IMR-90 (cell line): ENCODE results near the gene TCF19. TPM values are rescaled to one million over a fixed set of nuclear protein-coding genes. Genes with fewer than 3 reads are reported as not detected.

ENCODE experiments used
- ATAC-seq: fragments of 200-7000 bp; cut with Tn5 transposase; 2 replicates; pipeline ENCODE4 v1.9.1; 2020; ENCODE audit warnings: low read depth, mild to moderate bottlenecking, moderate library complexity
- BruUV-seq: library from RNA; stranded (reverse); fragments of 400-500 nt; replicated peaks from 2 replicates; lab custom pipeline; 2021; lab: Mats Ljungman, UMichigan
- CTCF ChIA-PET: fragments of 300-600 bp; formaldehyde crosslinking; extraction: SDS; loops from one replicate; lab custom pipeline; 2021; ENCODE audit warnings: antibody characterized with exemption; lab: Yijun Ruan, JAX
- POLR2A ChIA-PET: fragments of 300-600 bp; sonication (Branson Sonifier 250); formaldehyde crosslinking; loops from one replicate; lab custom pipeline; 2022; ENCODE audit warnings: antibody characterized with exemption; ENCODE audit not compliant: unreplicated experiment; lab: Charles Lee
- DNase-seq: peaks from one replicate; pipeline ENCODE4 v3.0.0; 2013
- H2AFZ ChIP-seq: replicated peaks from 2 replicates; pipeline ENCODE3; 2013; ENCODE audit warnings: low read length, mild to moderate bottlenecking; ENCODE audit not compliant: poor library complexity
- H2AK5ac ChIP-seq: 2 replicates; pipeline ENCODE4 v1.6.1; 2013; ENCODE audit warnings: low read depth, low read length, inconsistent platforms
- H2AK9ac ChIP-seq: replicated peaks from 2 replicates; pipeline ENCODE3; 2013; ENCODE audit warnings: mild to moderate bottlenecking, low read depth, low read length, moderate library complexity; ENCODE audit not compliant: poor library complexity
- H2BK120ac ChIP-seq: 2 replicates; pipeline ENCODE4 v1.6.1; 2013; ENCODE audit warnings: low read depth, low read length, inconsistent platforms
- H2BK15ac ChIP-seq: 3 replicates; pipeline ENCODE4 v1.6.1; 2013; ENCODE audit warnings: low read depth, low read length, inconsistent platforms
- H2BK20ac ChIP-seq: 2 replicates; pipeline ENCODE4 v1.6.1; 2013; ENCODE audit warnings: low read depth, mild to moderate bottlenecking, inconsistent platforms, low read length, moderate library complexity
- H2BK5ac ChIP-seq: 2 replicates; pipeline ENCODE4 v1.6.1; 2013; ENCODE audit warnings: mild to moderate bottlenecking, low read depth, low read length, inconsistent platforms; ENCODE audit not compliant: poor library complexity, severe bottlenecking
- H3K14ac ChIP-seq: replicated peaks from 2 replicates; pipeline ENCODE4 v1.6.1; 2013; ENCODE audit warnings: low read depth, low read length, inconsistent platforms
- H3K18ac ChIP-seq: 2 replicates; pipeline ENCODE4 v1.6.1; 2013; ENCODE audit warnings: low read depth, low read length, control low read depth
- H3K23ac ChIP-seq: 2 replicates; pipeline ENCODE4 v1.6.1; 2013; ENCODE audit warnings: low read depth, low read length, inconsistent platforms
- H3K27ac ChIP-seq: 2 replicates; pipeline ENCODE4 v1.5.1; 2013; ENCODE audit warnings: mild to moderate bottlenecking, control low read depth, low read length; ENCODE audit not compliant: insufficient read depth
- H3K27me3 ChIP-seq: 2 replicates; pipeline ENCODE4 v1.6.1; 2013; ENCODE audit warnings: low read length; ENCODE audit not compliant: control insufficient read depth, insufficient read depth
- H3K36me3 ChIP-seq: 2 replicates; pipeline ENCODE4 v1.6.1; 2013; ENCODE audit warnings: low read length, mixed read lengths; ENCODE audit not compliant: control insufficient read depth, insufficient read depth
- H3K4ac ChIP-seq: 2 replicates; pipeline ENCODE4 v1.6.1; 2013; ENCODE audit warnings: low read depth, low read length, inconsistent platforms
- H3K4me1 ChIP-seq: 2 replicates; pipeline ENCODE4 v1.6.1; 2013; ENCODE audit warnings: low read length, mixed read lengths; ENCODE audit not compliant: control insufficient read depth, insufficient read depth
- H3K4me2 ChIP-seq: 2 replicates; pipeline ENCODE4 v1.6.1; 2013; ENCODE audit warnings: low read depth, mild to moderate bottlenecking, control low read depth, low read length, moderate library complexity
- H3K4me3 ChIP-seq: 2 replicates; pipeline ENCODE4 v1.5.1; 2013; ENCODE audit warnings: low read depth, mild to moderate bottlenecking, control low read depth, low read length, moderate library complexity; ENCODE audit not compliant: insufficient read depth
- H3K56ac ChIP-seq: 2 replicates; pipeline ENCODE4 v1.6.1; 2013; ENCODE audit warnings: low read length, inconsistent platforms; ENCODE audit not compliant: insufficient read depth; ENCODE audit errors: extremely low read depth
- H3K79me1 ChIP-seq, 2 experiments: 2 replicates each; pipeline ENCODE4 v1.6.1; 2013; ENCODE audit warnings: low read length in 2 of 2, inconsistent platforms in 1 of 2, low read depth in 1 of 2
- H3K9ac ChIP-seq: 2 replicates; pipeline ENCODE4 v1.6.1; 2013; ENCODE audit warnings: low read depth, low read length, control low read depth
- H3K9me1 ChIP-seq: 2 replicates; pipeline ENCODE4 v1.6.1; 2013; ENCODE audit warnings: low read length, inconsistent platforms; ENCODE audit not compliant: insufficient read depth
- H3K9me3 ChIP-seq: 2 replicates; pipeline ENCODE4 v1.6.1; 2013; ENCODE audit warnings: low read length; ENCODE audit not compliant: control insufficient read depth, insufficient read depth
- H4K20me1 ChIP-seq: 2 replicates; pipeline ENCODE4 v1.6.1; 2013; ENCODE audit warnings: low read length, inconsistent platforms; ENCODE audit not compliant: insufficient read depth
- H4K5ac ChIP-seq: 2 replicates; pipeline ENCODE4 v1.6.1; 2013; ENCODE audit warnings: mild to moderate bottlenecking, low read depth, low read length, control low read depth
- H4K8ac ChIP-seq, 2 experiments: 2 replicates each; pipeline ENCODE4 v1.6.1; 2013; ENCODE audit warnings: low read depth in 2 of 2, low read length in 2 of 2, control low read depth in 1 of 2, inconsistent platforms in 1 of 2
- H4K91ac ChIP-seq: 2 replicates; pipeline ENCODE4 v1.6.1; 2013; ENCODE audit warnings: low read depth, low read length, inconsistent platforms; ENCODE audit not compliant: insufficient read depth
- BHLHE40 ChIP-seq: fragments of 150-350 bp; IDR thresholded peaks from 2 replicates; pipeline ENCODE4 v1.6.1; 2016; ENCODE audit warnings: mild to moderate bottlenecking, low read depth, low read length
- CEBPB ChIP-seq: IDR thresholded peaks from 2 replicates; pipeline ENCODE4 v1.6.1; 2012; ENCODE audit warnings: low read depth, low read length, improper control_type of control experiment
- CHD1 ChIP-seq: IDR thresholded peaks from 2 replicates; pipeline ENCODE4 v1.6.1; 2012; ENCODE audit warnings: low read depth, low read length, improper control_type of control experiment
- CTCF ChIP-seq: conservative IDR thresholded peaks from 2 replicates; pipeline ENCODE4 v1.5.1; 2012; ENCODE audit warnings: mild to moderate bottlenecking, low read depth, low read length, improper control_type of control experiment
- ELK1 ChIP-seq: fragments of 150-350 bp; IDR thresholded peaks from 2 replicates; pipeline ENCODE4 v1.6.1; 2016; ENCODE audit warnings: low read depth, mild to moderate bottlenecking, low read length, moderate library complexity, borderline replicate concordance
- FOS ChIP-seq: fragments of 150-350 bp; IDR thresholded peaks from 2 replicates; pipeline ENCODE4 v1.6.1; 2016; ENCODE audit warnings: low read depth, low read length
- MAFK ChIP-seq: IDR thresholded peaks from 2 replicates; pipeline ENCODE4 v1.6.1; 2012; ENCODE audit warnings: low read depth, low read length, improper control_type of control experiment
- MAZ ChIP-seq: IDR thresholded peaks from 2 replicates; pipeline ENCODE4 v1.6.1; 2012; ENCODE audit warnings: low read depth, mild to moderate bottlenecking, low read length, improper control_type of control experiment, moderate library complexity, borderline replicate concordance
- MXI1 ChIP-seq: IDR thresholded peaks from 2 replicates; pipeline ENCODE4 v1.6.1; 2012; ENCODE audit warnings: low read depth, mild to moderate bottlenecking, low read length, moderate library complexity, borderline replicate concordance
- NFE2L2 ChIP-seq: fragments of 150-350 bp; IDR thresholded peaks from 2 replicates; pipeline ENCODE4 v1.6.1; 2016; ENCODE audit warnings: low read depth, mild to moderate bottlenecking, low read length
- POLR2A ChIP-seq: IDR thresholded peaks from 2 replicates; pipeline ENCODE4 v1.6.1; 2012; ENCODE audit warnings: mild to moderate bottlenecking, low read depth, low read length
- RAD21 ChIP-seq: IDR thresholded peaks from 2 replicates; pipeline ENCODE4 v1.6.1; 2012; ENCODE audit warnings: low read length, improper control_type of control experiment
- RCOR1 ChIP-seq: IDR thresholded peaks from 2 replicates; pipeline ENCODE4 v1.6.1; 2012; ENCODE audit warnings: mild to moderate bottlenecking, low read length, improper control_type of control experiment; ENCODE audit not compliant: insufficient replicate concordance
- RFX5 ChIP-seq: IDR thresholded peaks from 2 replicates; pipeline ENCODE4 v1.8.0; 2012; ENCODE audit warnings: low read depth, mild to moderate bottlenecking, low read length, moderate library complexity
- SMC3 ChIP-seq: fragments of 150-350 bp; IDR thresholded peaks from 2 replicates; pipeline ENCODE4 v1.6.1; 2016; ENCODE audit warnings: low read depth, mild to moderate bottlenecking, antibody characterized with exemption, low read length, moderate library complexity
- USF2 ChIP-seq: fragments of 150-350 bp; IDR thresholded peaks from 2 replicates; pipeline ENCODE4 v1.6.1; 2017; ENCODE audit warnings: mild to moderate bottlenecking, antibody characterized with exemption, low read length, low read depth
- WGBS, 2 experiments: methylation state at CpG; one replicate each; pipeline versions ENCODE4 v1.1.5 to v1.1.7; 2013; ENCODE audit warnings: missing lambda C conversion rate in 2 of 2; ENCODE audit not compliant: insufficient read length in 1 of 2; ENCODE audit errors: extremely low coverage in 2 of 2; 5-methylcytosine and 5-hydroxymethylcytosine counted together
- dilution Hi-C: fragments of 300-500 bp; cut with HindIII; formaldehyde crosslinking; loops from one replicate; pipeline ENCODE4 v1.14.3; 2018; ENCODE audit warnings: low sequenced_read_pairs; ENCODE audit not compliant: unreplicated experiment
- in situ Hi-C: fragments of 300-500 bp; cut with MboI; formaldehyde crosslinking; loops from 3 replicates; pipeline ENCODE4 v1.14.3; 2019; ENCODE audit warnings: low sequenced_read_pairs, inconsistent platforms, mixed read lengths
- intact Hi-C: fragments of 100-400 bp; cut with micrococcal nuclease; formaldehyde crosslinking; loops from 2 replicates; pipeline ENCODE4 v1.10.0; 2022
- polyA plus RNA-seq, 3 experiments: library from polyadenylated mRNA; depleted of rRNA; stranded (reverse); fragments of >200 nt; gene quantifications; 2 replicates each; pipeline ENCODE4 v1.2.3, GENCODE V29; 2012; ENCODE audit warnings: low replicate concordance in 1 of 3
- total RNA-seq: library from RNA; depleted of rRNA; stranded (reverse); fragments of >200 nt; gene quantifications from 2 replicates; pipeline ENCODE4 v1.2.3, GENCODE V29; 2012

Gene TCF19
- total and polyA plus RNA-seq, 2 of the 4 experiments (the other 2 are of a cell fraction), result 13.1 to 14.2 TPM

- no peak overlapping the region for H3K27ac ChIP-seq
- H3K18ac ChIP-seq, result no peak overlapping the region
- no TSS peak for BruUV-seq
- H2AFZ ChIP-seq, result no peak overlapping the region
- no peak overlapping the region for H3K4me3 ChIP-seq
- DNase-seq, result no peak
- H3K4ac ChIP-seq, result no peak overlapping the region
- no peak overlapping the region for H4K91ac ChIP-seq
- no peak overlapping the region for H4K8ac ChIP-seq
- no peaks in the 10 kb centered on the region for H3K9me3 ChIP-seq
- H2BK15ac ChIP-seq, result no peak overlapping the region
- no CpG with 5 or more reads among the region's 2 CpGs for WGBS, 2 experiments
- no peaks in the 10 kb centered on the region for H3K4me1 ChIP-seq
- H2BK20ac ChIP-seq, result no peak overlapping the region
- ChIA-PET CTCF (no interaction called here), POLR2A (no interaction called here)
- H3K79me1 ChIP-seq, result peaks cover 0 to 7% of the 10 kb centered on the region in 2 experiments; a peak in 1 of 4 replicates
- TF ChIP-seq FOS (no peak), POLR2A (no peak), USF2 (no peak), MAFK (no peak), SMC3 (no peak), CEBPB (no peak), MXI1 (no peak), CTCF (no peak), ELK1 (no peak), CHD1 (no peak), RAD21 (no peak), NFE2L2 (no peak), RCOR1 (no peak), MAZ (no peak), BHLHE40 (no peak), RFX5 (no peak)
- no peak overlapping the region for H4K5ac ChIP-seq
- in situ Hi-C loops (no loop called here), dilution Hi-C loops (no loop called here), intact Hi-C loops (no loop called here)
- no peak overlapping the region for H2AK5ac ChIP-seq
- H2AK9ac ChIP-seq, result no peak overlapping the region
- peaks cover 6% of the 10 kb centered on the region for H3K27me3 ChIP-seq
- no peaks in the 10 kb centered on the region for H3K9me1 ChIP-seq
- no peak for ATAC-seq
- no peak overlapping the region for H3K14ac ChIP-seq
- no peak overlapping the region for H3K56ac ChIP-seq
- no peaks in the 10 kb centered on the region for H4K20me1 ChIP-seq
- no peak overlapping the region for H2BK120ac ChIP-seq
- H3K4me2 ChIP-seq, result no peak overlapping the region
- H3K23ac ChIP-seq, result no peak overlapping the region
- H3K9ac ChIP-seq, result no peak overlapping the region
- no peaks in the 10 kb centered on the region for H3K36me3 ChIP-seq
- no peak overlapping the region for H2BK5ac ChIP-seq
Observed at GRCh38 chr6:31209137-31209536, 50.7 kb downstream of the TCF19 start.
